ENCODE data around the gene UTP14C. TPM values are rescaled to one million over a fixed set of nuclear protein-coding genes. Genes with fewer than 3 reads are reported as not detected.

Gene UTP14C
- total RNA-seq, 1 experiment from 2014 or later, result 9.0 TPM

DNA sequence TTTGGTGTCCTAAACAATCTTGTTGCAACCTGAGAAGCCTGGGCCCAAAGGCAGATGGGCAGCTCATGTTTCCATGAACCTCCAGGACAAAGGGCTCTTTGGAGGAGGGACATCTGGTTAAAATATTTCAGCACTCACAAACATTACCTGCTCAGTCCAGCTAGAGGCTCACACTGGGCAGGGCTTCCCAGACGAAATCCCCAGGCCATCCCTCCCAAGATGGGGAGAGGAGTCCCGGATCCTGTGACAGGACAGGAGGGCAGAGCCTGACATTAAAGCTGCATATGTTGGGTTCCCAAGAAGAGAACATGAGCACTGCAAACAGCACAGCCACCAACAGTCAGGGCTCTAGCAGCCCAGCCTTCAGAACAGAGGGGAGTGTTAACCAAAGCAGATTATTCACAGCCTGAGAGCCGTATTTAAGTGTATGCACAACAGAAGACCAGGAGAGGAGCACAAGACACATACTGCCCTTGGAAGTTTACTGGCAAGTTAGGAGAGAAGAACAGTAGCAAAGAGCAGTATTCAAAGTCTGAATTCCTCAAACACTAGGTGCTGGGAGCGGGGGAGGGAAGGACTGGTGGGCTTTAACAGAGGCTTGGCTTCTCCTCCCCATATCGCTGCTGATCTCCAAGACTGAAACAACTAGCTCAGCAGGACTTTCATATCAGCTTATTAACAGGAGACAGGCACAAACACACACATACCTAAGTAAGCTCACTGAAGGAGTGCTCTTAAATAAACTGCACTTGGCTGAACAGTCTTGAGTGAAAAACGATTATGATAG is 25.6 kb upstream of the UTP14C start:
- Histone ChIP-seq H3K9me2 (ENCODE audit: insufficient read depth) (no peaks in the 10 kb centered on the region), H4K20me1 (ENCODE audit: insufficient read depth) (no peaks in the 10 kb centered on the region), H3K9ac (ENCODE audit: low read length) (no peak overlapping the region), H3K4me2 (ENCODE audit: low read length) (no peak overlapping the region), H3K27me3 (ENCODE audit: insufficient read depth, low read length) (no peaks in the 10 kb centered on the region), H3K4me3 (replicated peaks in 1 of 2; ENCODE audit: low read depth in 1 of 2, low read length in 2 of 2) (no peak overlapping the region), H3K36me3 (ENCODE audit: control insufficient read depth in 1 of 2, insufficient read depth in 2 of 2, low read length in 2 of 2) (no peaks in the 10 kb centered on the region), H3K79me2 (ENCODE audit: insufficient read depth, low read length) (no peaks in the 10 kb centered on the region), H3K9me3 (ENCODE audit: control insufficient read depth in 1 of 2, insufficient read depth in 1 of 2, low read depth in 1 of 2, low read length in 2 of 2) (no peaks in the 10 kb centered on the region), H3K4me1 (ENCODE audit: control insufficient read depth in 1 of 2, insufficient read depth in 2 of 2, low read length in 2 of 2) (peaks cover 0 to 5% of the 10 kb centered on the region in 2 experiments; a peak in 1 of 4 replicates), H2AFZ (ENCODE audit: low read depth, low read length, poor library complexity, severe bottlenecking) (no peak overlapping the region), H3K27ac (ENCODE audit: low read depth, low read length) (no peak overlapping the region)
- CTCF ChIA-PET, result no interaction called here
- DNase-seq (ENCODE audit: low read depth, low spot score) (no peak), ATAC-seq (no peak)
- no peak for TF ChIP-seq CBX3 (IDR thresholded peaks at IDR 0.05; ENCODE audit: low read depth)
- no peak for TF ChIP-seq ATF3 (IDR thresholded peaks at IDR 0.05)
- TF ChIP-seq, protein P1, sequence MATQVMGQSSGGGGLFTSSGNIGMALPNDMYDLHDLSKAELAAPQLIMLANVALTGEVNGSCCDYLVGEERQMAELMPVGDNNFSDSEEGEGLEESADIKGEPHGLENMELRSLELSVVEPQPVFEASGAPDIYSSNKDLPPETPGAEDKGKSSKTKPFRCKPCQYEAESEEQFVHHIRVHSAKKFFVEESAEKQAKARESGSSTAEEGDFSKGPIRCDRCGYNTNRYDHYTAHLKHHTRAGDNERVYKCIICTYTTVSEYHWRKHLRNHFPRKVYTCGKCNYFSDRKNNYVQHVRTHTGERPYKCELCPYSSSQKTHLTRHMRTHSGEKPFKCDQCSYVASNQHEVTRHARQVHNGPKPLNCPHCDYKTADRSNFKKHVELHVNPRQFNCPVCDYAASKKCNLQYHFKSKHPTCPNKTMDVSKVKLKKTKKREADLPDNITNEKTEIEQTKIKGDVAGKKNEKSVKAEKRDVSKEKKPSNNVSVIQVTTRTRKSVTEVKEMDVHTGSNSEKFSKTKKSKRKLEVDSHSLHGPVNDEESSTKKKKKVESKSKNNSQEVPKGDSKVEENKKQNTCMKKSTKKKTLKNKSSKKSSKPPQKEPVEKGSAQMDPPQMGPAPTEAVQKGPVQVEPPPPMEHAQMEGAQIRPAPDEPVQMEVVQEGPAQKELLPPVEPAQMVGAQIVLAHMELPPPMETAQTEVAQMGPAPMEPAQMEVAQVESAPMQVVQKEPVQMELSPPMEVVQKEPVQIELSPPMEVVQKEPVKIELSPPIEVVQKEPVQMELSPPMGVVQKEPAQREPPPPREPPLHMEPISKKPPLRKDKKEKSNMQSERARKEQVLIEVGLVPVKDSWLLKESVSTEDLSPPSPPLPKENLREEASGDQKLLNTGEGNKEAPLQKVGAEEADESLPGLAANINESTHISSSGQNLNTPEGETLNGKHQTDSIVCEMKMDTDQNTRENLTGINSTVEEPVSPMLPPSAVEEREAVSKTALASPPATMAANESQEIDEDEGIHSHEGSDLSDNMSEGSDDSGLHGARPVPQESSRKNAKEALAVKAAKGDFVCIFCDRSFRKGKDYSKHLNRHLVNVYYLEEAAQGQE (IDR thresholded peaks at IDR 0.05; ENCODE audit: low read depth), result no peak
- TF ChIP-seq RAD21 (IDR thresholded peaks at IDR 0.05; ENCODE audit: low read depth), result no peak
- TF ChIP-seq, protein P2, sequence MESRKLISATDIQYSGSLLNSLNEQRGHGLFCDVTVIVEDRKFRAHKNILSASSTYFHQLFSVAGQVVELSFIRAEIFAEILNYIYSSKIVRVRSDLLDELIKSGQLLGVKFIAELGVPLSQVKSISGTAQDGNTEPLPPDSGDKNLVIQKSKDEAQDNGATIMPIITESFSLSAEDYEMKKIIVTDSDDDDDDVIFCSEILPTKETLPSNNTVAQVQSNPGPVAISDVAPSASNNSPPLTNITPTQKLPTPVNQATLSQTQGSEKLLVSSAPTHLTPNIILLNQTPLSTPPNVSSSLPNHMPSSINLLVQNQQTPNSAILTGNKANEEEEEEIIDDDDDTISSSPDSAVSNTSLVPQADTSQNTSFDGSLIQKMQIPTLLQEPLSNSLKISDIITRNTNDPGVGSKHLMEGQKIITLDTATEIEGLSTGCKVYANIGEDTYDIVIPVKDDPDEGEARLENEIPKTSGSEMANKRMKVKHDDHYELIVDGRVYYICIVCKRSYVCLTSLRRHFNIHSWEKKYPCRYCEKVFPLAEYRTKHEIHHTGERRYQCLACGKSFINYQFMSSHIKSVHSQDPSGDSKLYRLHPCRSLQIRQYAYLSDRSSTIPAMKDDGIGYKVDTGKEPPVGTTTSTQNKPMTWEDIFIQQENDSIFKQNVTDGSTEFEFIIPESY (IDR thresholded peaks at IDR 0.05; ENCODE audit: extremely low read depth, insufficient replicate concordance, low read length), result no peak
- no peak for TF ChIP-seq FOSL1 (IDR thresholded peaks at IDR 0.05; ENCODE audit: low read depth)
- no peak for TF ChIP-seq SP1 (IDR thresholded peaks at IDR 0.05; ENCODE audit: low read depth)
- no peak for TF ChIP-seq ELF1 (IDR thresholded peaks at IDR 0.05; ENCODE audit: borderline replicate concordance, low read depth)
- no peak for TF ChIP-seq POLR2AphosphoS5 (IDR thresholded peaks at IDR 0.05; ENCODE audit: low read depth, low read length)
- no peak for TF ChIP-seq SRF (IDR thresholded peaks at IDR 0.05; ENCODE audit: low read depth)
- TF ChIP-seq CTCF (IDR thresholded peaks at IDR 0.05 in 2 of 3, conservative IDR thresholded peaks at IDR 0.05 in 1 of 3; ENCODE audit: borderline replicate concordance in 1 of 3, insufficient read depth in 1 of 3, low read depth in 2 of 3, low read length in 2 of 3), result no peak
- no peak for TF ChIP-seq SIN3A (IDR thresholded peaks at IDR 0.05; ENCODE audit: low read depth)
- TF ChIP-seq POLR2A (IDR thresholded peaks at IDR 0.05; ENCODE audit: borderline replicate concordance, extremely low read depth, insufficient read depth, insufficient read length), result no peak
- no peak for TF ChIP-seq YY1 (IDR thresholded peaks at IDR 0.05; ENCODE audit: extremely low read depth, insufficient replicate concordance, low read depth, low read length)
- no peak for TF ChIP-seq ZNF274 (IDR thresholded peaks at IDR 0.05; ENCODE audit: low read depth, low read length)
- TF ChIP-seq, protein P3, sequence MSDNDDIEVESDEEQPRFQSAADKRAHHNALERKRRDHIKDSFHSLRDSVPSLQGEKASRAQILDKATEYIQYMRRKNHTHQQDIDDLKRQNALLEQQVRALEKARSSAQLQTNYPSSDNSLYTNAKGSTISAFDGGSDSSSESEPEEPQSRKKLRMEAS (IDR thresholded peaks at IDR 0.05), result no peak
- no peak for TF ChIP-seq EZH2 (IDR thresholded peaks at IDR 0.05)
- TF ChIP-seq ZFX (IDR thresholded peaks at IDR 0.05), result no peak
- BruUV-seq (replicated peaks), result no TSS peak
- intact Hi-C loops (cut with micrococcal nuclease), result no loop called here
- POLR2A ChIA-PET, result no interaction called here
- RAD21 ChIA-PET (ENCODE audit: low non-redundant PET in 1 of 2, low total read pairs in 2 of 2, uncharacterized antibody in 2 of 2, unreplicated experiment in 2 of 2), result interaction anchor here in 1 of 2 experiments (1.0 kb wide), 1 partner anchor 129 kb away, joined by 3 read pairs; no protein-coding TSS in a partner anchor

Data from HCT116 (cell line).